ENCODE results near the gene ITGA2B. TPM values are rescaled to one million over a fixed set of nuclear protein-coding genes. Genes with fewer than 3 reads are reported as not detected.

The ITGA2B gene
- total RNA-seq, 1 donor from 2014 or later = 4.3 TPM

DNA sequence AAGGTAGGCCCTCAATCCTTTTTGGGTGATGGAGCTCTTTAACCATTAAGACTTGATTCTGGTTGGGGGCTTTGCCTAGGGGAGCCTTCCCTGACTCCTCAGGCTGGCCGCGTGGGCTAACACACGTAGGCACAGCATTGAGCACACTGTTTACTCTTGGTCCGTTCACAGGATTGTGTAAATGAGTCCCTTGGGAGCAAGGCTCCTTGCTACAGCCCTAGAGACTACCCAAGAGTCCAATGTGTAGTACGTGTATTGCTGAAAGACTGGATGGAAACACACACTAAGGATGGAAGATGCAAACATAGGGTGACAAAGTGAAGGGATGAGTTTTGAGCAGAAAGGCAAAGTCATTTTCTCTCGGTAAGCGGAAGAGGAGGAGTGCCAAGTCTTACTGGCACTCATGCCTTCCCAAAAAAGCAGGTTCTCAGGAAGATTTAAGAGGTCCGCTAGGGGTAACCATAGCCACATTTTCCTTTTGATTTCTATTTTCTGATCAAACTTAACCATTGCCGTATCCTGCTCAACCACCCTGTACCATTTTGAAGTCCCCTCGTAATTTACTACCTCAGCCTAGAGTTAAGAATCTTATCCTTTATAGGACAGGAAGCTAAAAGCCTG is 911 bp upstream of the ITGA2B start:
- Mint-ChIP-seq H3K27ac (ENCODE audit: unreplicated experiment) (no peak overlapping the region), H3K4me1 (ENCODE audit: unreplicated experiment) (peaks cover 19% of the 10 kb centered on the region), H3K27me3 (ENCODE audit: unreplicated experiment) (peaks cover 9% of the 10 kb centered on the region), H3K36me3 (ENCODE audit: low read depth, unreplicated experiment) (peaks cover 9% of the 10 kb centered on the region), H3K4me3 (ENCODE audit: unreplicated experiment) (no peak overlapping the region), H3K9me3 (ENCODE audit: unreplicated experiment) (no peaks in the 10 kb centered on the region)
- TF ChIP-seq, protein P1, sequence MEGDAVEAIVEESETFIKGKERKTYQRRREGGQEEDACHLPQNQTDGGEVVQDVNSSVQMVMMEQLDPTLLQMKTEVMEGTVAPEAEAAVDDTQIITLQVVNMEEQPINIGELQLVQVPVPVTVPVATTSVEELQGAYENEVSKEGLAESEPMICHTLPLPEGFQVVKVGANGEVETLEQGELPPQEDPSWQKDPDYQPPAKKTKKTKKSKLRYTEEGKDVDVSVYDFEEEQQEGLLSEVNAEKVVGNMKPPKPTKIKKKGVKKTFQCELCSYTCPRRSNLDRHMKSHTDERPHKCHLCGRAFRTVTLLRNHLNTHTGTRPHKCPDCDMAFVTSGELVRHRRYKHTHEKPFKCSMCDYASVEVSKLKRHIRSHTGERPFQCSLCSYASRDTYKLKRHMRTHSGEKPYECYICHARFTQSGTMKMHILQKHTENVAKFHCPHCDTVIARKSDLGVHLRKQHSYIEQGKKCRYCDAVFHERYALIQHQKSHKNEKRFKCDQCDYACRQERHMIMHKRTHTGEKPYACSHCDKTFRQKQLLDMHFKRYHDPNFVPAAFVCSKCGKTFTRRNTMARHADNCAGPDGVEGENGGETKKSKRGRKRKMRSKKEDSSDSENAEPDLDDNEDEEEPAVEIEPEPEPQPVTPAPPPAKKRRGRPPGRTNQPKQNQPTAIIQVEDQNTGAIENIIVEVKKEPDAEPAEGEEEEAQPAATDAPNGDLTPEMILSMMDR (IDR thresholded peaks at IDR 0.05; ENCODE audit: unreplicated experiment) = no peak
- no peak for DNase-seq (ENCODE audit: low spot score)

DNA sequence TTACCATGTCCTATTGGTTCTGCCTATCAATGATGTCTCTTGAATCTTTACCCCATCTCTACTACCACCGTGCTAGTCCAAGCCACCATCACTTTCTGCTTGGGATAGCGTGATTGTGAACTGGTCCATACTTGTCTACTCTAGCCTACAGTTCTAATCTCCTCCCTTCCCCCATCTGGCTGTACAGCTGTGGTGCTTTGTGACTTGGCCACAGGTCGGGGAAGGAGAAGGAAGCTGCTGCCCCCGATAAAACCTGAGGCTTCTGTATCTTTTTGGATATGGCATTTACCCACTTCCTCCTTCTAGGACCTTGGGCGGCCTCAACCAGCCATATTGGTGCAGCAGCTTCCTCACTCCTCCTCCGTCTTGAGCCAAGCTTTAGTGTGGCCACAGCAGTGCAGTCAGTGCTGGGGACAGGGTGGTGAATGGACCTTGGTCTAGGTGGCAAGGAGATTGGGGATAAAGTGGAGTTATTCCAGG is 314 bp upstream of the ITGA2B start:
- DNase-seq (ENCODE audit: low spot score) = no peak
- Mint-ChIP-seq H3K4me1 (ENCODE audit: unreplicated experiment) (peaks cover 17% of the 10 kb centered on the region), H3K27me3 (ENCODE audit: unreplicated experiment) (peaks cover 8% of the 10 kb centered on the region), H3K36me3 (ENCODE audit: low read depth, unreplicated experiment) (peaks cover 9% of the 10 kb centered on the region), H3K4me3 (ENCODE audit: unreplicated experiment) (no peak overlapping the region), H3K27ac (ENCODE audit: unreplicated experiment) (no peak overlapping the region), H3K9me3 (ENCODE audit: unreplicated experiment) (no peaks in the 10 kb centered on the region)
- TF ChIP-seq, protein P1 (IDR thresholded peaks at IDR 0.05; ENCODE audit: unreplicated experiment) = no peak

DNA sequence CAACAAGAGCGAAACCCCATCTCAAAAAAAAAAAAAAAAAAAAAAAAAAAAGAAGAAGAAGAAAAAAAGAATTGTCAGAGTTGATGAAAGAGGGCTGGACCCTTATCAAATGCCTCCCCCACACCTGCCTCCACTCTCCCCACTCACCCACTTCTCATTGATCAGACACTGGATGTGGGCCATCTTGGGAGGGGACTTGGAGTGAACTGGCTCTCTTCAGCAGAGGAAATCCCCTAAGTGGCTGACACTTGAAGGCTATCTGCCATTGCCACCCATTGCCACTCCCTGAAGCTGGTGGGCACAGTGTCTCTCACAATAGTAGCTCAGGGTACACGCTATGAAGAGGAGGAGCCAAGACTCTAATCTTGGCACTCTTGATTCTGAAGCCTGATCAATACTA is 1.6 kb downstream of the ITGA2B start:
- Mint-ChIP-seq H3K27ac (ENCODE audit: unreplicated experiment) (no peak overlapping the region), H3K9me3 (ENCODE audit: unreplicated experiment) (no peaks in the 10 kb centered on the region), H3K4me3 (ENCODE audit: unreplicated experiment) (no peak overlapping the region), H3K4me1 (ENCODE audit: unreplicated experiment) (peaks cover 15% of the 10 kb centered on the region), H3K27me3 (ENCODE audit: unreplicated experiment) (peaks cover 9% of the 10 kb centered on the region), H3K36me3 (ENCODE audit: low read depth, unreplicated experiment) (peaks cover 9% of the 10 kb centered on the region)
- TF ChIP-seq, protein P1 (IDR thresholded peaks at IDR 0.05; ENCODE audit: unreplicated experiment) = no peak
- no peak for DNase-seq (ENCODE audit: low spot score)

DNA sequence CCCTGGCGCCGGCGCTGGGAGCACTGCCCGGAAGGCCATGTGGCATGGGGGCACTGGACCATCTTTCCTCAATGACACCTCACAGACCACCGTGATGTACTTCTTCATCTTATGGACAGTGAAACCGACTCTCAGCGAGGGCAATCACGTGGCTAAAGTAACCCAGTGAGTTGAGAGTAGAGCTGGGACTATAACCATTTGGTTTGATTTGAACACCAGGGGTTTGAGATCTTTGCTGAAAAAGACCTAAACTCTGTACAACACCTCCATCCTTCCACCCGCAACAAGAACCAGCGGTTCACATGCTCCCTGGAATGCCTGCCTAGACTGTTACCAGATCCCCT is 3.3 kb downstream of the ITGA2B start:
- DNase-seq (ENCODE audit: low spot score) = no peak
- peaks cover 21% of the 10 kb centered on the region for H3K4me1 Mint-ChIP-seq (ENCODE audit: unreplicated experiment)
- no peak overlapping the region for H3K27ac Mint-ChIP-seq (ENCODE audit: unreplicated experiment)
- peaks cover 12% of the 10 kb centered on the region for H3K27me3 Mint-ChIP-seq (ENCODE audit: unreplicated experiment)
- H3K4me3 Mint-ChIP-seq (ENCODE audit: unreplicated experiment) = peak overlapping the region; percentile 56
- no peaks in the 10 kb centered on the region for H3K9me3 Mint-ChIP-seq (ENCODE audit: unreplicated experiment)
- TF ChIP-seq, protein P1 (IDR thresholded peaks at IDR 0.05; ENCODE audit: unreplicated experiment) = no peak
- peaks cover 5% of the 10 kb centered on the region for H3K36me3 Mint-ChIP-seq (ENCODE audit: low read depth, unreplicated experiment)

DNA sequence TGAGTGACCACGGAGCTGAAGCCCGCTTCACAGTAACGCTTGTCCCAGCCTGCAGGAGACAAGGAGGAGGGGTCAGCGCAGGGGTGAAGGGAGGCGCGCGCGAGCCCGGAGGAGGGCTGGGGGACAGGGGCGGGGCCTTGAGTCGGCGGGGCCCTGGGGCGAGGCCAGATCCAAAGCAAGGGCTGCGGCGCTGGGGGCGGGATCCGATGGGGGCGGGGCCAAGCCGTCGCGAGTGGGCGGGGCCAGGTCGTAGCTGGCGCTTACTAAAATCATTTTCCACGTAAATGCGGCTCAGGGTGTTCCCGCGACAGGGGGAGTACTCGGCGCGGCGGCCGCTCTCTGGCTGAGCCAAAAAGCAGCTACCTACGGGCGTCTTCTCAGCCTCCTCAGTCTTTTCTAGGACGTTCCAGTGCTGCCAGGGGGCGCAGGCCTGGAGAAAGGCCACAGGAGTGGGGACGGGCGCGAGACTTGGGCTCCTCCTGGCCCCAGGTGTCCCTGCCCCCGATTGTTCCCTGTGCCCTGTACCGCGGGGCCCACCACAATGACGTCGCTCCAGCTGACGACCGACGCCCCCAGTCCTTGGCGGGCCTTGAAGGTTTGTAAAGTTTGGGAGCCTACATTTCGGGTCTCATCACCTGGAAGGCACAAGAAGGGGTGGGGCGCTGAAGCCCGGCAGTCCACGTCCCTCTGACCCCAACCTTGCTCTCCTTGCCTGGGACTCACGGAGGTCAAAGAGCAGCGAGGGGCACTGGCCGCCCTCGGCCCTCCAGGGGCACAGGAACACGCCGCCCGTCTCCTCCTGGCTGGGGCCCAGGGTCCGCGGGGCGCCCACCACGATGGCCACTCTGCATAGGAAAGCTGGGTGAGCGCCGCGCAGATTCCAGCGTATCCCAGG is 3.9 kb downstream of the ITGA2B start:
- Mint-ChIP-seq H3K27me3 (ENCODE audit: unreplicated experiment) (peaks cover 12% of the 10 kb centered on the region), H3K36me3 (ENCODE audit: low read depth, unreplicated experiment) (peaks cover 5% of the 10 kb centered on the region), H3K4me3 (ENCODE audit: unreplicated experiment) (peak overlapping the region; percentile 56), H3K27ac (ENCODE audit: unreplicated experiment) (no peak overlapping the region), H3K4me1 (ENCODE audit: unreplicated experiment) (peaks cover 21% of the 10 kb centered on the region), H3K9me3 (ENCODE audit: unreplicated experiment) (no peaks in the 10 kb centered on the region)
- DNase-seq (ENCODE audit: low spot score) = peak; percentile 77
- TF ChIP-seq, protein P1 (IDR thresholded peaks at IDR 0.05; ENCODE audit: unreplicated experiment) = no peak

All from endothelial cell (in vitro differentiated cells).